ENCODE measurements around the gene PVALB. TPM values are rescaled to one million over a fixed set of nuclear protein-coding genes. Genes with fewer than 3 reads are reported as not detected.

Gene PVALB
- total and polyA plus RNA-seq, 2 donors (not counting 1 experiment from before 2014, with no cell fraction given) = not detected

DNA sequence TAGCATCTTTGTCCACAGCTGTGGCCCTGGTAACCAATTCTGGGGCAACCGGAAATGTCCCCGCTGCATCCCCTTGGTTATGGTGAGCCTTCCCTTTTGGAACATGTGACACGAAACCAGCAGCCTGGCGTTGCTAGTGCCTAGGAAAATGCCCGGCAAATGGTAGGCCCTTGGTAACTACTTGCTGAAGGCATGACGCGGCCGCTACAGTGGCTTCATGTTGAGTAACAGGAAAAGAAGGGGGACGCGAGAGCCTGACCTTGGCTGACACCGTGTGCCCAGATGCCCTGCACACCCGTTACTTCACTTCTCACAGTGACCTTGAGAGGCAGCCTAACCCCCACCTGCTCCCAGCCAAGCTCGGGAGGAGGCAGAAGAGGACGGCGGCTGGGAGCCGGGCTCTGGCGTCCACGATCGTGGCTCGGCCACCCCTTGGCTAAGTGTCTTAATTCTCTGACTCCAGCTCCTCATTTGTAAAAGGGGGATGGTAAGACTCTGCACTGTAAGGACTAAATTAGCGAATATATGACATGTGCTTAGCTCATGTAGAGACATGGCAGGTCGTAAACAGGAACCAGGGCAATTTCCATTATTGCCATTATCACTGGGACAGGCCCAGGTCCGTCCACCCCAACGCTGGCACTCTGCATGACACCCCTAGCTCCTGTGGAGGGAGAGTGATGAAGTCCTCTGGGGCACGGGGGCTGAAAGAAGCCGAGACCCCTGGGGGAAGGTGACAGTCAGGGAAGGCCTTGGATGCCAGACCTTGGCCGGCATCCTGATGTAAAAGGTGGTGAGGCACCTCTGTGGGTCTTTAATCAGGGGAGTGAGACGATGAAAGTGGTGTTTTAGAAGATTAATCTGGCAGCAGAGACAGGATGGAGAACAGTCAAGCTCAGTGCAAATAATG is 59.8 kb downstream of the PVALB start:
- Histone ChIP-seq H3K9me3 (ENCODE audit: control extremely low read depth in 1 of 3, control insufficient read depth in 2 of 3, insufficient read depth in 1 of 3, low read length in 2 of 3) (peaks cover 0 to 2% (median 0%) of the 10 kb centered on the region in 3 donors), H2AFZ (ENCODE audit: insufficient read depth, low read depth, low read length, poor library complexity, severe bottlenecking) (no peak overlapping the region), H3K4me2 (replicated peaks; ENCODE audit: low read depth, low read length, poor library complexity, severe bottlenecking) (no peak overlapping the region), H3K27ac (ENCODE audit: low read length in 2 of 2) (no peak overlapping the region), H3K79me2 (ENCODE audit: control insufficient read depth, insufficient read depth, low read length) (no peaks in the 10 kb centered on the region), H3K27me3 (replicated peaks in 1 of 4; ENCODE audit: control extremely low read depth in 1 of 4, control insufficient read depth in 3 of 4, insufficient read depth in 4 of 4, low read length in 3 of 4) (peaks cover 0 to 25% (median 4%) of the 10 kb centered on the region in 4 experiments), H3K36me3 (replicated peaks in 1 of 2; ENCODE audit: control extremely low read depth in 1 of 2, control insufficient read depth in 1 of 2, extremely low read depth in 1 of 2, insufficient read depth in 2 of 2, low read length in 1 of 2) (peaks cover 0 to 3% of the 10 kb centered on the region in 2 experiments), H3K4me3 (ENCODE audit: control extremely low read depth in 1 of 5, extremely low read depth in 1 of 5, insufficient read depth in 1 of 5, low read depth in 2 of 5, low read length in 4 of 5) (no peak overlapping the region), H3K9ac (ENCODE audit: low read length) (no peak overlapping the region), H4K20me1 (ENCODE audit: control insufficient read depth, insufficient read depth, low read length, poor library complexity, severe bottlenecking) (no peaks in the 10 kb centered on the region), H3K4me1 (ENCODE audit: control insufficient read depth in 2 of 2, insufficient read depth in 2 of 2, low read length in 2 of 2) (no peaks in the 10 kb centered on the region)
- Mint-ChIP-seq H3K4me3 (no peak overlapping the region), H3K4me1 (no peaks in the 10 kb centered on the region), H3K27me3 (peaks cover 25% of the 10 kb centered on the region), H3K27ac (no peak overlapping the region), H3K9me3 (ENCODE audit: insufficient read depth) (no peaks in the 10 kb centered on the region)
- peak; percentile 26 for DNase-seq
- CTCF ChIA-PET = interaction anchor here (0.6 to 3.9 kb wide), 21 partner anchors 11 to 503 kb away, joined by 3 to 62 read pairs (median 7); partner anchors contain the start of genes IFT27 and NCF4
- intact Hi-C loops (cut with micrococcal nuclease) = loop anchor here (1.0 kb wide), 1 partner anchor 25 kb away; no protein-coding TSS in a partner anchor
- TF ChIP-seq CTCF (IDR thresholded peaks at IDR 0.05) = no peak
- TF ChIP-seq EZH2 (IDR thresholded peaks at IDR 0.05; ENCODE audit: borderline replicate concordance, insufficient read depth, low read depth, low read length, poor library complexity, severe bottlenecking) = no peak
- POLR2A ChIA-PET = interaction anchor here (1.2 kb wide), 2 partner anchors 18 to 19 kb away, joined by 3 to 4 read pairs; partner anchors contain the start of gene IFT27
- ATAC-seq (ENCODE audit: low read depth) = no peak
- WGBS (ENCODE audit: insufficient coverage) = 67% methylated on average over 25 of the region's 28 CpGs
